K562 (cell line): ENCODE results near the gene RAB13.

Source experiments
- CC2D1A ChIP-seq: fragments of 450-650 bp; IDR thresholded peaks from 2 replicates; pipeline ENCODE4 v1.6.1; 2017; ENCODE audit warnings: mild to moderate bottlenecking
- EP300 ChIP-seq: IDR thresholded peaks from 2 replicates; pipeline ENCODE4 v1.6.1; 2012; ENCODE audit warnings: low read length, improper control_type of control experiment
- EZH2 ChIP-seq: IDR thresholded peaks from 2 replicates; pipeline ENCODE4 v1.6.1; 2012; ENCODE audit warnings: low read depth, mild to moderate bottlenecking, inconsistent platforms, low read length, borderline replicate concordance
- MAX ChIP-seq: sonication (generic); formaldehyde crosslinking; IDR thresholded peaks from 2 replicates; pipeline ENCODE4 v1.9.0; 2022; ENCODE audit warnings: mild to moderate bottlenecking, missing genetic modification reagents
- PHB2 ChIP-seq: fragments of 450-650 bp; IDR thresholded peaks from 2 replicates; pipeline ENCODE4 v1.6.1; 2017; ENCODE audit warnings: low read depth
- POLR2AphosphoS5 ChIP-seq: IDR thresholded peaks from 2 replicates; pipeline ENCODE4 v1.6.1; 2011; ENCODE audit warnings: mild to moderate bottlenecking, low read depth, low read length, moderate library complexity; ENCODE audit not compliant: control insufficient read depth, insufficient read depth
- REST ChIP-seq, 2 experiments: fragments of 450-650 bp; formaldehyde crosslinking in 1 of 2; IDR thresholded peaks; 2 replicates each; pipeline versions ENCODE4 v1.4.0 to v1.6.1; 2014 to 2020; ENCODE audit warnings: mild to moderate bottlenecking in 2 of 2, borderline replicate concordance in 1 of 2, low read depth in 1 of 2
- SIN3A ChIP-seq, 2 experiments: fragments of 150-350 bp in 1 of 2; IDR thresholded peaks; 2 replicates each; pipeline ENCODE4 v1.6.1; 2011 to 2016; ENCODE audit warnings: borderline replicate concordance in 2 of 2, low read depth in 2 of 2, low read length in 2 of 2, mild to moderate bottlenecking in 2 of 2, moderate library complexity in 2 of 2; ENCODE audit not compliant: control insufficient read depth in 1 of 2
- SPI1 ChIP-seq: IDR thresholded peaks from 2 replicates; pipeline ENCODE4 v1.6.1; 2011; ENCODE audit warnings: low read depth, low read length, control low read depth, borderline replicate concordance
- TCF7L2 ChIP-seq: fragments of 150-350 bp; IDR thresholded peaks from 2 replicates; pipeline ENCODE4 v1.6.1; 2016; ENCODE audit warnings: low read depth, mild to moderate bottlenecking, low read length, moderate library complexity
- ZBTB7A ChIP-seq: IDR thresholded peaks from 2 replicates; pipeline ENCODE4 v1.6.1; 2011; ENCODE audit warnings: low read depth, mild to moderate bottlenecking, low read length, moderate library complexity, borderline replicate concordance; ENCODE audit not compliant: control insufficient read depth
- ZNF124 ChIP-seq: sonication (generic); formaldehyde crosslinking; IDR thresholded peaks from 2 replicates; pipeline ENCODE4 v1.8.1; 2022; ENCODE audit warnings: missing genetic modification reagents
- ZNF274 ChIP-seq: IDR thresholded peaks from 2 replicates; pipeline ENCODE4 v1.6.1; 2011; ENCODE audit warnings: low read depth, mild to moderate bottlenecking, low read length, moderate library complexity, borderline replicate concordance
- TF ChIP-seq, protein P1 (sequence below), 3 experiments: IDR thresholded peaks in 2 of 3; conservative IDR thresholded peaks in 1 of 3; 2 replicates each; pipeline ENCODE4 v1.5.1; 2011 to 2012; ENCODE audit warnings: low read length in 3 of 3, mild to moderate bottlenecking in 3 of 3, control low read depth in 2 of 3, improper control_type of control experiment in 1 of 3, inconsistent platforms in 1 of 3, low read depth in 1 of 3, mixed read lengths in 1 of 3, moderate library complexity in 1 of 3; ENCODE audit not compliant: insufficient read depth in 2 of 3

DNA sequence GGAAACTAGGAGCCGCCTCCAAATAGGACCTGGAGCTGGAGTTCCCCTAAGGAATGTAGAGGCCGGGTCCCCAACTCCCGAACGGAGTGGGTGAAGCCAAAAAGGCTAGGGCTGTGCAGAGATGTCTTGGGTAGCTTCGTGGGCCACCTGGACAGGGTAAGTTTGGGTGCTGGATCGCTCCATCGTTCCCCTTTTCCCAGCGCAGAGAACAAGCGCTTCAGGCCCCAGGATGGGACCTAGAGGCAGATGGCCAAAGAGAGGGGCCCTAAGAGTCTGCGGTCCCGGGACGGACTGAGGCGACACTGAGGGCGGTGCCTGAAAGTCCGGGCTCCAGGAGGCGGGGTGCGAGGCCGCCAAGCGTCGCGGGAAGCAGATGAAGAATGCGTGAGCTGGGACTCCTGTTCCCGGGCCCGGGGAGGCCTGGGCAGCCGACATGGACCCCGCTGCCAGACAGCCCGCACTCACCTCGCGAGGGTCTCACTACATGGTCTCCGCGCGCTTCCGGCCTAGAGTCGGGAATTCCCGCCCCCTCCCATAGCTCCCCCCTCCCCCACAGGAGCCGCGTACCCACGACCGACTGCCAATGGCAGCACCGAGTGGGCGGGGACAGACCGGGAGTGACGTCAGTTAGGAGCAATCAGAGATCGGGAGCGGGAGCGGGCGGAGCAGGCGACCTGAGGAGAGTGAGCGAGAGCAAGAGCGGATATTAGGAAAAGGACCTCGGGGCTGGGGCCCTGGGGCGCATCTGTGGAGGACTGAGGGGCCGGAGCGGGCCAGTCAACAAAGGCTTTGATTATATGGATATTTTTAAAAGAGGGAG, 22.9 kb downstream of the RAB13 start, which contains the start of gene SLC39A1:
- TF ChIP-seq ZNF274 (no peak), TCF7L2 (no peak), EZH2 (no peak), PHB2 (no peak), CC2D1A (no peak), POLR2AphosphoS5 (no peak; the same call in none of the 2 replicates), SPI1 (no peak), REST (IDR thresholded peaks at IDR 0.05; ENCODE audit: borderline replicate concordance) (no peak), REST (CRISPR knock-in tag; IDR thresholded peaks at IDR 0.05; ENCODE audit: low read depth) (no peak), EP300 (no peak; the same call in 1 of the 2 replicates), SIN3A (IDR thresholded peaks at IDR 0.05; ENCODE audit: borderline replicate concordance in 2 of 2, control insufficient read depth in 1 of 2, low read depth in 2 of 2, low read length in 2 of 2) (peak; percentile 47 to 51; a peak in 1 of 4 replicates), ZBTB7A (peak; percentile 60; the same call in 1 of the 2 replicates), MAX (CRISPR knock-in tag) (peak; percentile 8), ZNF124 (no peak)
- TF ChIP-seq, protein P1, sequence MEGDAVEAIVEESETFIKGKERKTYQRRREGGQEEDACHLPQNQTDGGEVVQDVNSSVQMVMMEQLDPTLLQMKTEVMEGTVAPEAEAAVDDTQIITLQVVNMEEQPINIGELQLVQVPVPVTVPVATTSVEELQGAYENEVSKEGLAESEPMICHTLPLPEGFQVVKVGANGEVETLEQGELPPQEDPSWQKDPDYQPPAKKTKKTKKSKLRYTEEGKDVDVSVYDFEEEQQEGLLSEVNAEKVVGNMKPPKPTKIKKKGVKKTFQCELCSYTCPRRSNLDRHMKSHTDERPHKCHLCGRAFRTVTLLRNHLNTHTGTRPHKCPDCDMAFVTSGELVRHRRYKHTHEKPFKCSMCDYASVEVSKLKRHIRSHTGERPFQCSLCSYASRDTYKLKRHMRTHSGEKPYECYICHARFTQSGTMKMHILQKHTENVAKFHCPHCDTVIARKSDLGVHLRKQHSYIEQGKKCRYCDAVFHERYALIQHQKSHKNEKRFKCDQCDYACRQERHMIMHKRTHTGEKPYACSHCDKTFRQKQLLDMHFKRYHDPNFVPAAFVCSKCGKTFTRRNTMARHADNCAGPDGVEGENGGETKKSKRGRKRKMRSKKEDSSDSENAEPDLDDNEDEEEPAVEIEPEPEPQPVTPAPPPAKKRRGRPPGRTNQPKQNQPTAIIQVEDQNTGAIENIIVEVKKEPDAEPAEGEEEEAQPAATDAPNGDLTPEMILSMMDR (IDR thresholded peaks at IDR 0.05 in 2 of 3, conservative IDR thresholded peaks at IDR 0.05 in 1 of 3; ENCODE audit: insufficient read depth in 2 of 3, low read depth in 1 of 3, low read length in 3 of 3) = 0 out of 6 replicates have a peak, but pooled peaks of 1 of the 3 experiments have one; percentile 4
